ENCODE measurements around the gene FZD4. TPM values are rescaled to one million over a fixed set of nuclear protein-coding genes. Genes with fewer than 3 reads are reported as not detected.
"Not testable (repeated sequence)": the region's sequence is repeated elsewhere in the genome, so short reads cannot be mapped to it uniquely, and the experiment has no call there.

Gene FZD4
- 1.9 and 2.9 TPM in 2 replicates for total RNA-seq (2014; rRNA removed; shearing (Covaris generic))

DNA sequence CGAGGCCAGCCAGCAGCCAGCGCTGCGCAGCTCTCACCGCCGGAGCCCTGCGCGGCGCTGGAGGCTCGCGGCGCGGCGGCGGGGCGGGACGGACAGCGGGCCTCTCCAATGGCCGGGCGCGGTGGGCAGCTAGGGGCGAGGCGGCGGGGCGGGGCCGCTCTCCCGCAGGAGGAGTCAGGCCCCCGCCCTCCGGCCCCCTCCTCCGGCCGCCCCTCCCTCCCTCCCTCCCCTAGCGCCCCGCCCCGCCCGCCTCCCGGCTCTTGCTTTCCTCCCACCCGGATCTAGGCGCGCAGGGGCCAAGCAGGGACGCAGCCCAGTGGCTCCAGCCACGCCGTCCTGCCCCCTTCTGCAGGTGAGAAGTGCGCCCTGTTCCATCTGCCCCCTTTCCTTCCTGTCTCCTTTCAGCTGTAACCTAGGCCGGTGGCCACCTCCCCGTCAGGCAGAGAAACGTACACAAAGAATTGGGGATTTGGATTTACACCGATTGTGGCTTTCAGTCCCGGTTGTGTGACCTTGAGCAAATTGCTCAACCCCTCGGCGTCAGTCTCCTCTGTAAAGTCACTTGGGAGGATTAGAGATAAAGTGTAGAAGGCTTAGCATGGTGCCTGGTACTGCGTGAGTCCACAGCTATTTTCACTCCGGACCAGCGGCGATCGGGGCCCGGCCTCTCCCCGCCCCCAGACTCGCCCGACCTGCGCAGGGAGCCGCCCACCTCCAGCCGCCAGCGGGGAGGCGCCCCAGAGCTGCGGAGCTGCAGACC lies at the start of gene FZD4:
TSS of gene FZD4 (minus strand) at position 35 of the 760 bp plus-strand sequence. CDS start 310 bp downstream, outside the sequence.
- DNase-seq (ENCODE audit: low read depth) = peak; percentile 95

DNA sequence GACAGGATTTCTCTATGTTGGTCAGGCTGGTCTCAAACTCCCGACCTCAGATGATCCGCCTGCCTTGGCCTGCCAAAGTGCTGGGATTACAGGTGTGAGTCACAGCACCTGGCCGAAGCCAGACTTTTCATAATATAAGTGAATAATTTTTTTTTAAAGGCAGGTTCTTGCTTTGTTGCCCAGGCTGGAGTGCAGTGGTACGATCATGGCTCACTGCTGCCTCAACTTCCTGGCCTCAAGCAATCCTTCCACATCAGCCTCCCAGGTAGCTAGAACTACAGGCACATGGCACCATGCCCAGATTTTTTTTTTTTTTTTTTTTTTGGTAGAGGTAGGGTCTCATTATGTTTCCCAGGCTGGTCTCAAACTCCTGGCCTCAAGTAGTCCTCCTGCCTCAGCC lies 49.1 kb upstream of the FZD4 start:
- not testable (repeated sequence) for DNase-seq (ENCODE audit: low read depth)

DNA sequence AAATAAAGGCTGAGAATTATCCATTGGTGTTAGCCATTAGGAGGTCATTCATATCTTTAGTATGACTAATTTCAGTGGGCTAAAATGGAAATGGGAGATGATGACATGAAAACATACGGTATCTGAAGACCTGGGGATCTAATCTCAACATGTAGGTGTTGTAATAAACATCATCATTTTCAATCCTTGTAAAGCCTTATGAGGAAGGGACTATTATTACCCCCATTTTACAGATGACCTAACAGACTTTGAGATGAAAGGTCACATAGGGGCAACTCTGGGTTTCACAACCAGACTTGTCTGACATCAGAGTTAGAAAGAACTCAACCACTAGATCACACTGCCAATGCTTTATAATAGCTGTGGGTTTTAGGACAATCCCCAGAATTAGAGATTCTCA lies 47.7 kb upstream of the FZD4 start:
- no peak for DNase-seq (ENCODE audit: low read depth)

DNA sequence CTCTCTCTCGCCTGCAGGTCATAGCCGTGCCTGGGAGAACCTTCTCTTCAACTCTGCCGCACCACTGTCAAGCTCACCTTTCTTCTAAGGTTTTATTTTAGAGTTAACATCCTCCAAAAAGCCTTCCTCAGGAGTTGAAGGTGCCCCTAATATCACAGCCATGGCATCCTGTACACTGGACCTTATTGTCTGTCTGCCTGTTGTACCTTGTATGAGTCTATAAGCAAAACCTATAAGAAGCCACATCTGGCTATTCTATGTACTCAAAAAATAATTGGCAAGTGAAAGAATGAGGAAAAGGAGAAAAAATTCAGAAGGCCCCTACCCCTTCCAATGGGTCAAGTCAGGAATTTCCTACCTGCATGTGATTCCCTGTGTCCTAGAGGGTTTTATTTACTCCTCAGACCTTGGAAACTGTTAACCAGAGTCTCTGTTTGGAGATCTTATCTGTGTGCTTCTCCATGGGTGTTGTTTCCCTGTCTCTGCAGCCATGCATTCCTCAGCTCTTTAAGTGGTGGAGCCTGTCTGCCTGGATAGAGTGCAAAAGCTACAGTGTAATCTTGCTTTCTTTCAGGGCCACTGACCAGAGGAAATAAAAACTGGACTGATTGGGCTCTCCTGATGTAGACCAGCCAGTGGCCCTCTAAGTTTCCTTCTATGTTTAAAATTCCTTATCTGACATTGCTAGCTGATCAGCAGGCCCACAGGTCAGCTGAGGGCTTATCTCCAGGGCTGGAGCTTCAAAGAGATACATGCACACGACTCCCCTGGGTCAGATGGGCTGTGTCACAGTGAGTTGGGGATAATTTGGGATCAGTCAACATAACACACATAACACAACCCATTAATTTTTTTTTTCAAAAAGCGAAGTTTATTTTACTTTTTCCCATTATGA lies 44.9 kb upstream of the FZD4 start:
- no peak for DNase-seq (ENCODE audit: low read depth)

DNA sequence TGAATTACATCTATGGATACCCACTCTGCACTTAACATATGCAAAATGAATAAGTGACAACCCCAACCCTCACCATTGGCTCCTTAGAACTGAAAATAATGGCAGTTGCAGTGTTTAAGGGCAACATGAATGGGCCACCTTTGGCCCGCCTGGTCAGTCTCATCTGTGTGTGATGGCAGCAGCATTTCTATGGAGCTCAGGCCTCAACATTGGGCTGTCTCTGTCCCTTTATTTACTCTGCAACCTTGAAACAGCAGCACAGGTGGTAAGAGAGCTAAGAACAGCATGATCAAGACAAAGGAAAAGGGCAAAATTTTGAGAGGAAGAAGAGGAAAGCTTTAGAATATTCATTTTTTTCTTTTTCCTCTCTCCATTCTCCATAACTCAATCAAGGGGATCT lies 44.2 kb upstream of the FZD4 start:
- no peak for DNase-seq (ENCODE audit: low read depth)

DNA sequence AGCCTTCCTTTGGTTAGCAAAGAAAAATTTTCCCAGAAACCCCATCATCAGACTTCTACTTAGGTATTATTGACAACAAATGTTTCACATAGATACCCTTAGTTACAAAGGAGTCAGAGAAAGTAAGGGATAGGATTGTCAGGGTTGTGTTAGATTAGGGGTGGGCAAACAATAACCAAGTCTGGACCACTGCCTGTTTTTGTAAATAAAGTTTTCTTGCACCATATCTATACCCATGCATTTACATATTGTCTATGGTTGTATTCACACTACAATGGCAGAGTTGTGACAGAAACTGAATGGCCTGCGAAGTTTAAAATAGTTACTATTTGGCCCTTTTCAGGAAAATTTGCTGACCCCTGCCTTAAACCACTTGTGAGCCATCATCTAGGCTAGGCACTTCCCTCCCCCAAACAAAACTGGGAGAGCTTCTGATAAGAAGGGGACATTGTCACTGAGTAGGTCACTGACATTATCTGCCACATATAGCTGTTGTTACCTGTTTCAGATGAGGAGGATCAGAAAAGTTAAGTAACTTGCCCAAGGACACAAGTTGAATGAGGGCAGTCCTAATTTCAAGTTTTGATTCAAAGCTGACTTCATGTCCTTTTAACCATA lies 41.9 kb upstream of the FZD4 start:
- no peak for DNase-seq (ENCODE audit: low read depth)

DNA sequence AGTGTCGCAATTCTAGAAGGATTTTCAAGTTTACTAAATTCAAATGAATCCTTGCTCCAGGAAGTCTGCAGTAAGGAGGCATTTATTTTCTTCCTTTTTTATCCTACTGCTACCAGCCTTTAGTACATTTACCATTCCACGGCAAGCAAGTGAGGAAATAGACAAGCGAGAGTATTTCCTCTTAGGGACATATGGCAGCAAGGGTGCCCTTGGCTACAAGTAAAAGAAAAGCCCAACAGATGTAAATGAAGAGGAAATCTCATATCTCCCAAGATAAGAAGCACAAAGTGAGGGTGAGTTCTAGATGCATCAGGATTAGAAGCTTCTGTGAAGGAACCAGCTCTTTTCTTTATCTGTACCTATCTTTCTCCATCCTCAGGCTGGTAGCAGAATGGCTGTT lies 37.8 kb upstream of the FZD4 start:
- no peak for DNase-seq (ENCODE audit: low read depth)

DNA sequence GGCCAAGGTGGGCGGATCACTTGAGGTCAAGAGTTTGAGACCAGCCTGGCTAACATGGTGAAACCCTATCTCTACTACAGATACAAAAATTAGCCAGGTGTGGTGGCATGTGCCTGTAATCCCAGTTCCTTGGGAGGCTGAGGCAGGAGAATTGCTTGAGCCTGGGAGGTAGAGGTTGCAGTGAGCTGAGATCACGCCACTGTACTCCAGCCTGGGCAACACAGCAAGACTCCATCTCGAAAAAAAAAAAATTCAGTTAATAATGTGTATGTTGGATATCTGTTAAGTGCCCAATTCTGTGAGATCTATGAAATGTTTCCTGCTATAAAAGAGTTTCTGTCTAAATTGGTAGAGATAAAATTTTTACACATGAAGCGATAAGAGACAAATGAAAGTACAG lies 37.1 kb upstream of the FZD4 start:
- DNase-seq (ENCODE audit: low read depth) = not testable (repeated sequence)

DNA sequence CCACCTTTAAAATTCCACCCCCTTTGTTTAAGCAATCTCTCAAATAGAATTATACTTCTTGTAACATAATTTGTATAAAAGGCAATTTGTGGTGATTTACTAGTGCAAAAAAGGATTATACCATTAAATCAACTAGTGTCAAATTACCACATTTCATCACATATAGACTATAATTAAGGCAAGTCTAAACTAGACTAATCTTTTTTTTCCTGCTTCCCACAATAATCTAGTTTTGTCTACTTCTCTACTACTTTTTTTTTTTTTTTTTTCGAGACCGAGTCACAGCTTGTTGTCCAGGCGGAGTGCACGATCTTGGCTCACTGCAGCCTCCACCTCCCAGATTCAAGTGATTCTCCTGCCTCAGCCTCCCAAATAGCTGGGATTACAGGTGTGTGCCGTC lies 36.1 kb upstream of the FZD4 start:
- no peak for DNase-seq (ENCODE audit: low read depth)

DNA sequence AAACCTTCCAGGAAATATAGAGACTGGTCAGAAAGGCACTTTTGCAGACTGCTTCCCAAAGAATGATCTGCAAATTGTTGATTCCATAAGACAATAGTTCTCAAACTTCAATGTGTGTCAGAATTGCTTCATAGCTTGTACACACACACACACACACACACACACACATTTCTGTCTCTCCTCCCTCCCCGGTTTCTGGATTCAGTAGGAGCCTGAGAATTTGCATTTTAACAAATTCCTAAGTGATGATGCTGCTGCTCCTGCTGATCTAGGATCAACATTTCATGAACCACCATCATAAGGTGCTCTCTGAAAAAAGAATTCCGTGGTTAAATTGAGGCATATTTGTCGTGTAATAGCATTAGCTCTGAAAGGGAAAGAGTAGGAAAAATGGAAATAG lies 35.3 kb upstream of the FZD4 start:
- peak; percentile 35 for DNase-seq (ENCODE audit: low read depth)

DNA sequence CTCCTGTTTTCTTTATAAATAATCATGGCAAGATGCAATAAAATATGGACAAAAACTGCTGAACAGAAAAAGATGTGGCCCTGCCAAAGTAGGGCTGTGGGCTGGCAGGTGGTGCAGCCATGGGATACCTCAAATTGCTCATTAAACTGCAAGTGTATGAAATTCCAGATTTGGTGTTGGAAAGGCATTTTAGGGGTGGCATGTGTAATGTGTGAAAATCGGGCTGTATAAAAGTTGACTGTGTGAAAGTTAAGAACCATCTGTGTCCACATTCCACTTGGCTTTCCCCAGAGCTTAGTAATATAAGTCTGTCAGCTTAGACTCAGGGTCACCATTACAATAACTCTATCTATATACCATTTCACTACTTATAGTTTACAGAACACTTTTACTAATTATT lies 34.8 kb upstream of the FZD4 start:
- DNase-seq (ENCODE audit: low read depth) = no peak

DNA sequence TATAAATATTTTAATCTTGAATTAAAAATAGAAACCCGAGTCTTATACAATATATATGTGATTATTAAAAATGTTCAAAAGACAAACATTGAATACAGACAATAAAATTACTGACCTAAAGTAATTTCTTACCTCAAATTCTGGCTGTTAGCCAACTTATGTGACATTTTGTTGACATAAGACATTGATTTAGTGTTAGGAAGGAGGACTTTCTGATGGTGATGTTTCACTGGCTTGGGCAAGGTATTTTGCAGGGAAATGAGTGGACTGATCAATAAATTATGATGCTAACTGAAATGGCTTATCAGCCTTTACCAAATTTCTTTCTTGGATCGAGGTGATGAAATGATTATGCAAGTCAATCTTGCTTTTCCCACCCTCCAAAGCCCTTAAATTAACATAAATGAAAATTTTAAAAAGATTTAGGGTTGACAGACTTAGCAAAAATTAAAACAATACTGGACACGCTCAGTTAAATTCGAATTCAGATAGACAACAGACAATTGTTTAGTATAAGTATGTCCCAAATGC lies 33.2 kb upstream of the FZD4 start:
- no peak for DNase-seq (ENCODE audit: low read depth)

DNA sequence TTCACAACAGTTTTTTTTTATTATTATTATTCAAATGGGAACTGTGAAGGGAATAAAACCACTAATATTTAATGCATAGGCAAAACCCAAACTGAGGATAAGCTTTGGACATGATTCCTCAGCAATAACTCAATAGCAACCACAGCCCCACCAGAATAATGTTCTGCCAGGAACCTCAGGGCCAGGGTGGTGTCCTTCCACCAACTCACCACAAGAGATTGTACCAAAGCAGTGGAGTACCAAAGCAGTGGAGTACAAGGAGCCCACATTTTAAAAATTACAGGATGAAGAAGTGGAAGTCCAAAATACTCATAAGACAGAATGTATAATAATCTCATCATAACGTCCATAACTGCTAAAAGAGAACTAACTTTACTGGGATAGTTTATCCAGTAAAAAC lies 32.5 kb upstream of the FZD4 start:
- no peak for DNase-seq (ENCODE audit: low read depth)

DNA sequence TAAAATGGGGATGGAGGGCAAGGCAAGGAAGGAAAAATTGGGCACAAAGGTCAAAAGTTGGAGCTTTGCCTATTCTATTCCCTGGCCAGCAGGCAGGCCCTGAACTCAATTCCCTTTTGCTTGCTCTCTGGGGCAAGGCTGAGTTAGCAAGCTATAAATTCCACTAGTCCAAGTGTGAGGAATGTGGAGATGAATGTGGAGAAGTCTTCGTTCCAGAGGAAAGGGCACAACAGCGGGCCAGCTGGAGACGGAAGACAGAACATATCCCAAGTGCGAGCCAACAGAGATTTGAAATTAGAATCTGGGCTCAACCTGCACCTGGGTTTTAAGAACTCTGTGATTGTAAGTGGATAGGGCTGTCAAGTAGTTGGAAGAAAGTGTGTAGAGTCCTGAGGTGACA lies 29.5 kb upstream of the FZD4 start:
- no peak for DNase-seq (ENCODE audit: low read depth)

DNA sequence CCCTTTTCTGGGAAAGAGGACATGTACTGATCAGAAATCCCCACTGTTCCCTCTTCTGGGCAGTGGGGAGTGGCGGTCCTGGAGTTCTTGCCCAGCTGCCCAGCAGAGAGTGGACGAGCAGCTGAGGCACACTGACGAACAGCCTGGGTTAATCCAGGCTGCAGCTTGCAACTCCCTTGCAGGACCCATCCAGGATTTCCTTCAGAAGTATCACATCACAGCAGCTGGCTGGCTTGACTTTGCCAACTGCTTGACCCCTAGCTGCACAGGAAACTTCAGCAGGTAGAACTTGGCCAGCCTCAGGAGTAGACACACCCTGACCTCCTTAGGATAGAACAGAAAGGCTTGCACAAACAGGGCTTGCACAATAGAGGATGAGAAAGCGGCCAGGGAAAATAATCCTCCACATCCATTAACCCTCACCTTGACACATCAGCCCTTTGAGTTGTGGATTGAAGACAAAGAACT lies 27.9 kb upstream of the FZD4 start:
- DNase-seq (ENCODE audit: low read depth) = no peak

DNA sequence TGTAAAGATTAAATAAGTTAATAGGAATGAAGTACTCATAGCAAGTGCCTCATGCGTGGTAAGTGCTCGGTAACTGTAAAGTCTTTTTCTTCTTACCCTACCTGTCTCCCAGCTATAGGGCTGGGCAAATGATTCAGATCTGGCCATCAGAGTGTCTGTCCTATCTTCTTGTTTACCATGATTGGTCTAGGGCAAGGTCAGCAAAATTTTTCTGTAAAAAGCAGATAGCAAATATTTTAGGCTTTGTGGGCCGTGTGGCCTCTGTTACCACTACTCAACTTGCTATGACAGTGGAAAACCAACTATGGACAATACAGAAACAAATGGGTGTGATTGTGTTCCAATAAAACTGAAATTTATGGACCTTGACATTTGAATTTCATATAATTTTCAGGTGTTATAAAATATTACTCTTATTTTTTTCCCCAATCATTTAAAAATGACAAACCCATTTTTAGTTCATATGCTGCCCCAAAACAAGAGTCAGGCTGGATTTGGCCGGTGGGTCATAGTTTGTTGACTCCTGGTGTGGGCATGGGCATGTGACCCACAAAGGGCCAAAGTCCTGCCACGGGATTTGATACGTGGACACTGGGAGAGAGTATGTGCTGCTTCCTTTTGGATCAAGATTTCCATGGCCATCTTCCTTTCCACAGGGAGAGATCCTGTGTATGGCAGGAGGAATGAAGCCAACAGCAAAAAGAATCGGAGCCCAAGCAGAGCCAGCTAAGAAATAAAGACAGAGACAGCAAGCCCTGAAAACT lies 26.8 kb upstream of the FZD4 start:
- DNase-seq (ENCODE audit: low read depth) = no peak

DNA sequence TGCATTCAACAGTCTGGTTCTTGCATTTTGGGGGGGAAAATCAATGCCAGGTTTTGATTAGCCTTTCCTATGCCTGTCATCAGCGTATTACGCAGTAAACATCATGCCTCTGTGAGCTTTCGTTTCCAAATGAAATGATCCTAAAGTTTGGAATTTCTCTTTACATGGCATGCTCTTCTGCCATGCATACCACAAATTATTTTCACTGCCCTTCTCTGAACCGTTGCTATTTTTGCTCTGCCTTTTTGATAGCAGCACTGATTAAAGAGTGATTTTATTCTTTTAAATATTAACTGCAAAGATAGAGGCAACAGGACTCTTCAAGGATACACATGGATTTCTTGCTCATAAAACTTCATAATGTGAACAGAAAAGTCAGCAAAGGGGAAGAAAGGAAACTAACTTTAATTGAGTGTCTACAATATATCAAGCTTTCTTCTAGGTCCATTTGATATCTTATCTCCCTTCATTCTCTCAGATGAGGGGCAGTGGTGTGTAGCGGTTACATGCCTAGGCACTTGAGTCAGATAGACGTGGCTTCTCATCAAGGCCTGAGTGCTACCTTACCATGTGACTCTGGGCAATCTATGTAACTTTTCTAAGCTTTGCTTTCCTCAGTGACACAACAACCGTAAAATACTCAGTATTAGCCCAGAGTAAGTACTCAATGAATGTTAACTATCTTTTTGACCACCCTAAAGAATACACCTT lies 25.0 kb upstream of the FZD4 start:
- no peak for DNase-seq (ENCODE audit: low read depth)

DNA sequence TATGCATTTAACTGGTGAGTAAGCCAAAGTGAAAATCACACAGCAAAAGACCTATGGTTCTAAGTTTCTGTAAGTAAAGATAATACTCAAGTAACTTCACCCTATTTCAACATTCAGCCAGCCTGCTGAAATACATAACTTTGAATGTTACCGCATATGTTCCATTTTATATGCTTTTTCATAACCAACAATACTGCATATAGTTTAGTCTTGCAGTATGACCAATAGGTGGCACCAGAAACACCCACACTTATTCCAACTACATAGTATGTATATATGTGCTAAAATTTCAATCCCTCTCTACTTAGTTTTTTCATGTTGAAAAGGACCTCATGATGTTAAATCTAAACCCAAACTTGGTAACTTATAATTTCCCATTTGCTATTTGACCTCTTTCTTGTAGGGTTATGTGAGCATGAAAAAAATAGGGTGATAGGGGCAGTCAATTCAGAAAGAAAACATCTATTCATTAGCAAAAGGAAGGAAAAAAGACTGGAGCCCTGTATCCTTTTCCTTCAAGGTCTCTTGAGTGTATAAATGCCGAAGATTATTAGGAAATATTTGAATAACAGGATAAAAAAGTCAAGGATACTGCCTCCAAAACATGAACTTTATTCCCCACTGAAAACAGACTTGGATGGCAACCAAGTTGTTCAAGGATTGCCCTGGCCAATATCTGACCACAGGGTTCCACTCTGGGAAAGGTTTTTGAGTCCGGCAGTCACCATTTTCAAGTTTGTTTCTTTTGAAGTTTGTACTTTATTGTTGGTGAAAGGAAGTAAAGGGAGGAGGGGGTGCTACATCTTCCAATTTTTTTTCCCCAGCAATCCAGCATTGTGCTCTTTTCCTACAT lies 23.8 kb upstream of the FZD4 start:
- peak; percentile 17 for DNase-seq (ENCODE audit: low read depth)

DNA sequence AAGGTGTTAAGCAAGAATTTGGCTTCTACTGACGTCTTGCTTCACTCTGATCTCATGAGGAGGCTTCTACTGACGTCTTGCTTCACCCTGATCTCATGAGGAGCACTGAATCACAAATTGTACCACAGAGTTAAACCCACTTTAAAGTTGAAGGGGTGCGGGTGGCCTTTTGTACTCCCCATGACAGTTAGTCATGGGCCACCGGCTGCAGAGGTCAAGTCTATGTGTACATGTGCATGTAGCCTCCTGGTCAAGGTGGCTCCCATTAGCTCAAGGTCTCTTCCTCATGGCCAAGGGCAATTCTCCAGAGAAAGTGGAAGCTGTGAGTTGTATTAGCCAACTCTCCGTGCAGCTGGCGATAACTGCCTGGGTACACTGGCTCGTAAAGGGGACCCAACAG lies 23.1 kb upstream of the FZD4 start:
- DNase-seq (ENCODE audit: low read depth) = no peak

Measured in Daoy (cell line).